Measurements from ENCODE around the gene PDE4D. TPM values are rescaled to one million over a fixed set of nuclear protein-coding genes. Genes with fewer than 3 reads are reported as not detected.

The PDE4D gene
- total and polyA plus RNA-seq, 10 of the 15 experiments (the other 5 are each of a cell fraction or from before 2014, with no cell fraction given) = 0.87 to 4.1 (median 2.2) TPM

GRCh38 chr5:59146729-59147128 lies 746.8 kb downstream of the PDE4D start (continued):
- TF ChIP-seq HDAC6 (IDR thresholded peaks at IDR 0.05; ENCODE audit: unreplicated experiment) (no peak), POLR2AphosphoS5 (IDR thresholded peaks at IDR 0.05; ENCODE audit: low read length) (no peak), CEBPB (IDR thresholded peaks at IDR 0.05; ENCODE audit: borderline replicate concordance in 1 of 2, low read depth in 2 of 2, low read length in 2 of 2) (no peak)

DNA sequence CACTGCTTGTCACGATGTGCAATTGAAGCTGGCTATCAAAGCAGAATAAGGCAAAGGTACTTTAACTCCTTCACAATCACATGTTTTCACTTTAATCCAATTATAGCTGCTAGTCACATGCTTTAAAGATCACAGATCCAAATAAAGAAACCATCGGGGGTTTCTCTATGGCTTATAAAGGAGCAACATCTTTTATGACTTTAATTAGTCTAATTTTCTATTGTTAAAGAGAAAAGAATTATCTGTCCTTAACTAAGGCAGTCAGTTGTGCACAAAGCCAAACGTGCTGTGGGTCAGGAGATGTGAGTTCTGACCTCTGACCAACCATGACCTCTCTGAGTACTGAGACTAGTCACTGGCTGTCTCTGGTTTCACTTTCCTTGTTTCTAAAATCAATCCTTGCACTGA lies 749.6 kb downstream of the PDE4D start:
- ChIA-PET RAD21 (ENCODE audit: unreplicated experiment) (interaction anchor here (0.8 to 0.9 kb wide), 2 partner anchors 20 to 173 kb away, joined by 3 read pairs; no protein-coding TSS in a partner anchor), CTCF (interaction anchor here (0.6 to 1.5 kb wide), 4 partner anchors 16 to 250 kb away, joined by 3 to 6 read pairs (median 4); no protein-coding TSS in a partner anchor), POLR2A (no interaction called here), SMC1A (ENCODE audit: uncharacterized antibody, unreplicated experiment) (interaction anchor here (1.1 to 2.2 kb wide), 4 partner anchors 9 to 20 kb away, joined by 3 to 8 read pairs (median 6); no protein-coding TSS in a partner anchor)
- Histone ChIP-seq H3K9ac (ENCODE audit: control insufficient read depth, insufficient read depth, low read length) (no peak overlapping the region), H2AFZ (ENCODE audit: control insufficient read depth, low read depth, low read length) (no peak overlapping the region; the same call in 1 of the 2 replicates), H3K27ac (ENCODE audit: control insufficient read depth, insufficient read depth) (no peak overlapping the region), H3K9me3 (replicated peaks; ENCODE audit: control insufficient read depth, insufficient read depth, low read length) (no peaks in the 10 kb centered on the region), H3K27me3 (replicated peaks in 1 of 2; ENCODE audit: control insufficient read depth in 2 of 2, insufficient read depth in 2 of 2, low read length in 1 of 2) (no peaks in the 10 kb centered on the region), H4K20me1 (ENCODE audit: control insufficient read depth, insufficient read depth) (no peaks in the 10 kb centered on the region), H3K4me1 (ENCODE audit: control insufficient read depth, insufficient read depth, low read length) (peaks cover 7% of the 10 kb centered on the region), H3K4me3 (no peak overlapping the region), H3K4me2 (ENCODE audit: control insufficient read depth, insufficient read depth) (no peak overlapping the region), H3K79me2 (ENCODE audit: control insufficient read depth, insufficient read depth, low read length) (no peaks in the 10 kb centered on the region), H3K36me3 (ENCODE audit: control insufficient read depth in 2 of 2, insufficient read depth in 2 of 2, low read length in 1 of 2) (no peaks in the 10 kb centered on the region)
- peak; percentile 83 for ATAC-seq
- no TSS peak for BruUV-seq (replicated peaks)
- 5% methylated on average over 3 of the region's 3 CpGs for WGBS (ENCODE audit: insufficient coverage, insufficient replicate concordance, low lambda C conversion rate, missing lambda C conversion rate)
- intact Hi-C loops (cut with micrococcal nuclease; ENCODE audit: unreplicated experiment) (no loop called here), in situ Hi-C loops (cut with MboI) (no loop called here)
- DNase-seq (ENCODE audit: low read depth, low spot score) = no peak
- FAIRE-seq = peak; percentile 27
- TF ChIP-seq PRDM15 (CRISPR knock-in tag; IDR thresholded peaks at IDR 0.05) = no peak
- peak; percentile 81 to 86; a peak in 3 of 4 replicates for TF ChIP-seq BHLHE40 (IDR thresholded peaks at IDR 0.05; ENCODE audit: borderline replicate concordance in 1 of 2, low read depth in 2 of 2, low read length in 1 of 2)
- TF ChIP-seq POU2F2 (IDR thresholded peaks at IDR 0.05; ENCODE audit: borderline replicate concordance, low read depth, low read length) = no peak
- peak; percentile 55 for TF ChIP-seq MTA2 (IDR thresholded peaks at IDR 0.05; ENCODE audit: low read depth)
- TF ChIP-seq SREBF1 (IDR thresholded peaks at IDR 0.05; ENCODE audit: low read length) = no peak
- TF ChIP-seq SIX5 (IDR thresholded peaks at IDR 0.05; ENCODE audit: low read depth, low read length, severe bottlenecking) = no peak
- TF ChIP-seq IKZF2 (IDR thresholded peaks at IDR 0.05) = no peak
- TF ChIP-seq EED (IDR thresholded peaks at IDR 0.05; ENCODE audit: low read depth) = no peak
- no peak for TF ChIP-seq TCF7 (IDR thresholded peaks at IDR 0.05; ENCODE audit: borderline replicate concordance)
- TF ChIP-seq NR2C1 (IDR thresholded peaks at IDR 0.05) = peak; percentile 86
- no peak for TF ChIP-seq MYB (IDR thresholded peaks at IDR 0.05; ENCODE audit: borderline replicate concordance, low read depth, low read length)
- no peak for TF ChIP-seq POLR2AphosphoS5 (IDR thresholded peaks at IDR 0.05; ENCODE audit: low read length)
- no peak for TF ChIP-seq CBX3 (IDR thresholded peaks at IDR 0.05; ENCODE audit: borderline replicate concordance, low read depth)
- no peak for TF ChIP-seq ZNF24 (IDR thresholded peaks at IDR 0.05)
- TF ChIP-seq ZNF622 (IDR thresholded peaks at IDR 0.05) = no peak
- no peak for TF ChIP-seq SKIL (IDR thresholded peaks at IDR 0.05; ENCODE audit: low read depth, poor library complexity, severe bottlenecking)
- no peak for TF ChIP-seq EZH2 (IDR thresholded peaks at IDR 0.05; ENCODE audit: borderline replicate concordance, control insufficient read depth, low read depth, low read length)

Data from GM12878 (cell line).